Psoas muscle (tissue), 8 donors: ENCODE measurements around the gene YIF1B. TPM values are rescaled to one million over a fixed set of nuclear protein-coding genes. Genes with fewer than 3 reads are reported as not detected.
"Not testable (repeated sequence)": the region's sequence is repeated elsewhere in the genome, so short reads cannot be mapped to it uniquely, and the experiment has no call there.

Experiments used
- ATAC-seq, 4 donors: fragments of 200-7000 bp; cut with Tn5 transposase; one replicate each; pipeline ENCODE4 v1.9.1; 2020; ENCODE audit warnings: moderate library complexity in 3 of 4, mild to moderate bottlenecking in 2 of 4
- DNase-seq, 2 donors: peaks; one replicate each; pipeline ENCODE4 v3.0.0-alpha.2; 2020
- H3K27ac ChIP-seq: fragments of 200-600 bp; one replicate; pipeline ENCODE4 v1.8.0; 2022
- H3K27me3 ChIP-seq, 3 donors: fragments of 200-600 bp in 1 of 3; one replicate each; pipeline versions ENCODE4 v1.6.1 to v1.8.0; 2013 to 2022; ENCODE audit warnings: low read length in 2 of 3, mild to moderate bottlenecking in 2 of 3, moderate library complexity in 1 of 3; ENCODE audit not compliant: insufficient read depth in 3 of 3
- H3K36me3 ChIP-seq, 2 donors: fragments of 200-600 bp in 1 of 2; one replicate each; pipeline versions ENCODE4 v1.6.1 to v1.8.0; 2013 to 2022; ENCODE audit warnings: low read depth in 1 of 2, mild to moderate bottlenecking in 1 of 2, moderate library complexity in 1 of 2; ENCODE audit not compliant: insufficient read depth in 1 of 2
- H3K4me1 ChIP-seq: fragments of 200-600 bp; one replicate; pipeline ENCODE4 v1.8.0; 2022
- H3K4me3 ChIP-seq: fragments of 200-600 bp; one replicate; pipeline ENCODE4 v1.8.0; 2022; ENCODE audit warnings: mild to moderate bottlenecking
- H3K9me3 ChIP-seq: fragments of 200-600 bp; one replicate; pipeline ENCODE4 v1.8.0; 2022
- WGBS, 3 donors: extraction: QIAGEN DNeasy Blood & Tissue Kit; methylation state at CpG; one replicate each; pipeline versions ENCODE4 v1.1.6 to v1.1.7; 2013; 5-methylcytosine and 5-hydroxymethylcytosine counted together
- intact Hi-C, 2 donors: fragments of 100-400 bp; cut with DNase I; formaldehyde crosslinking; loops; one replicate each; pipeline versions ENCODE4 v1.11.0 to v1.14.2; 2022
- polyA plus RNA-seq, 3 donors: library from polyadenylated mRNA; stranded (reverse); fragments of 200-250 nt; gene quantifications; one replicate each; pipeline ENCODE4 v1.2.3, GENCODE V29; 2013
- total RNA-seq, 4 donors: library from RNA; stranded (reverse); fragmentation: NEBNext Ultra II Directional in 2 of 4; extraction: Animal tissue kit (Norgen Biotek cat#: 25700) in 2 of 4; gene quantifications; one replicate each; pipeline versions ENCODE4 v1.2.1 to v1.2.4, GENCODE V29; 2021 to 2023
- TF ChIP-seq, protein P1 (sequence below): fragments of 200-600 bp; IDR thresholded peaks from one replicate; pipeline ENCODE4 v1.8.0; 2022; ENCODE audit warnings: antibody characterized with exemption
- donor health status: healthy with polysubstance abuse.
- donor health status: DM: no; HTN: no; CAD: no; lungs with moderate emphysema.
- donor health status: Bipolar disorder and iron deficiency.
- donor health status: healthy.
- donor health status: DM: yes; HTN: yes; CAD: no.
- donor health status: DM: no; HTN: no; CAD: no.
- donor health status: DM: no; HTN: no; CAD: no.
- donor health status: DM: yes; HTN: yes; CAD: no.

Gene YIF1B
- total and polyA plus RNA-seq, 7 donors = 20.1 to 57.7 (median 27.2) TPM

DNA sequence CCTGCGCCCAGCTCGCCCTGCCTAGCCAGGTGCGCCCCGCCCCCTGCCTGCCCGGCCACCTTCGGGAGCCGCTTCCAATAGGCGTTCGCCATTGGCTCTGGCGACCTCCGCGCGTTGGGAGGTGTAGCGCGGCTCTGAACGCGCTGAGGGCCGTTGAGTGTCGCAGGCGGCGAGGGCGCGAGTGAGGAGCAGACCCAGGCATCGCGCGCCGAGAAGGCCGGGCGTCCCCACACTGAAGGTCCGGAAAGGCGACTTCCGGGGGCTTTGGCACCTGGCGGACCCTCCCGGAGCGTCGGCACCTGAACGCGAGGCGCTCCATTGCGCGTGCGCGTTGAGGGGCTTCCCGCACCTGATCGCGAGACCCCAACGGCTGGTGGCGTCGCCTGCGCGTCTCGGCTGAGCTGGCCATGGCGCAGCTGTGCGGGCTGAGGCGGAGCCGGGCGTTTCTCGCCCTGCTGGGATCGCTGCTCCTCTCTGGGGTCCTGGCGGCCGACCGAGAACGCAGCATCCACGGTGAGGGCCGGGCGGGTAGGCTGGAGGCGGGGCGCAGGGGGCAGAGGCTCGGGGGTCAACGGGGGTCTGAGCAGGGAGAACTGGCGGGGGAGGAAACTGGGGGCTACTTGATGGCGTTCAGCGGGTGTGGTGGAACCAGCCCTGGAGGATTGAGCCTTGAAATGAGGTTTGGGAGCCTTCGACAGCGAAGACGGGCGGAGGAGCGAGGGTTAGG is 51.1 kb downstream of the YIF1B start, which contains the start of gene SPINT2:
Gene SPINT2, plus strand, starts transcription at position 88 of the 727 bp plus-strand sequence. Its CDS starts 320 bp downstream, at position 408.
- intact Hi-C loops = no loop called here
- Histone ChIP-seq H3K27ac (no peak within 1 kb of the TSS), H3K9me3 (no peaks in the 10 kb centered on the region), H3K4me3 (peak within 1 kb of the TSS; percentile 62), H3K36me3 (no peaks in the 10 kb centered on the region), H3K4me1 (peaks cover 8% of the 10 kb centered on the region), H3K27me3 (peaks cover 0 to 22% (median 7%) of the 10 kb centered on the region in 3 donors)
- 15 to 16% (median 16%) methylated on average over 56 to 78 of the region's 78 CpGs for WGBS, 3 donors
- ATAC-seq (peak in 3 of 4 donors; percentile 15 to 45 (median 21)), DNase-seq (peak in 1 of 2 donors; percentile 55)
- TF ChIP-seq, protein P1, sequence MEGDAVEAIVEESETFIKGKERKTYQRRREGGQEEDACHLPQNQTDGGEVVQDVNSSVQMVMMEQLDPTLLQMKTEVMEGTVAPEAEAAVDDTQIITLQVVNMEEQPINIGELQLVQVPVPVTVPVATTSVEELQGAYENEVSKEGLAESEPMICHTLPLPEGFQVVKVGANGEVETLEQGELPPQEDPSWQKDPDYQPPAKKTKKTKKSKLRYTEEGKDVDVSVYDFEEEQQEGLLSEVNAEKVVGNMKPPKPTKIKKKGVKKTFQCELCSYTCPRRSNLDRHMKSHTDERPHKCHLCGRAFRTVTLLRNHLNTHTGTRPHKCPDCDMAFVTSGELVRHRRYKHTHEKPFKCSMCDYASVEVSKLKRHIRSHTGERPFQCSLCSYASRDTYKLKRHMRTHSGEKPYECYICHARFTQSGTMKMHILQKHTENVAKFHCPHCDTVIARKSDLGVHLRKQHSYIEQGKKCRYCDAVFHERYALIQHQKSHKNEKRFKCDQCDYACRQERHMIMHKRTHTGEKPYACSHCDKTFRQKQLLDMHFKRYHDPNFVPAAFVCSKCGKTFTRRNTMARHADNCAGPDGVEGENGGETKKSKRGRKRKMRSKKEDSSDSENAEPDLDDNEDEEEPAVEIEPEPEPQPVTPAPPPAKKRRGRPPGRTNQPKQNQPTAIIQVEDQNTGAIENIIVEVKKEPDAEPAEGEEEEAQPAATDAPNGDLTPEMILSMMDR = no peak

DNA sequence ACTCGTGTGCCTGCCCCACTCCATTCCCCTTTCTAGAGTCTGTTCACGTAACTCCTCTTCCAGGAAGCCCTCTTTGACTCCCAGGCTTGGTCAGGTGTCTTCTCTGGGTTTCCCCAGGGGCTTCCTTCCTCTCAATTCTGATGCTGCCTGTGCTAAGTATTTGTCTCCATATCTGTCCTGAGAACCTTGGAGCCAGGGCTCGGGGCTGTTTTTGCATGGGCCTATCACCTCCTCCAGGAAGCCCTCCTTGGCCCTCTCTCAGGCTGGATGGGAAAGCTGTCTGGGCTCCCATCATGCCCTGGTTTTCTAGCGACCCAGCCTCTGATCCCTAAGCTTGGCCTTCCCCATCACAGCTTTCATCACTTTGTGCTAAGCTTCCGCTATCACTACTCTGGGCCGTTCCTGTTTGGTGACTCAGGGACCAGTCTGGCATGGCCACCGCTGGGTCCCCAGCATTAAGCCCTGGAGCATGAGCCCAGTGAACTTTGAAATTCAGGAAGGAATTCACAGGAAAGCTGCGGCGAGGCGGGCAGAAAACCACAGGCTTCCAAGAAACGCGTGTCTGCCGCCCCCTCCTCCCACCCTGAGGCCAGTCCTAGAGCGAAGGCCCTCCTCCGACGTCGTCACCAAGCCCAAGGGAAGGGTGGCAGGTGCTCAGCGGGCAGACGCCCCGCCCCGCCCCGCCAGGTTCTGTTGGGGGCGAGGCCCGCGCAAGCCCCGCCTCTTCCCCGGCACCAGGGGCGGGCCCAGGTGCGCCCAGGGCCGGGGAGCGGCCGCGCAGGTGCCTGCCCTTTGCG is 51.9 kb downstream of the YIF1B start:
- intact Hi-C loops = no loop called here
- Histone ChIP-seq H3K36me3 (no peaks in the 10 kb centered on the region), H3K4me1 (peaks cover 8% of the 10 kb centered on the region), H3K9me3 (no peaks in the 10 kb centered on the region), H3K4me3 (peak overlapping the region; percentile 62), H3K27ac (no peak overlapping the region), H3K27me3 (peaks cover 0 to 22% (median 7%) of the 10 kb centered on the region in 3 donors)
- DNase-seq (peak in 1 of 2 donors; percentile 51), ATAC-seq (peak; percentile 24 to 51 (median 33))
- WGBS, 3 donors = 10 to 21% (median 18%) methylated on average over 20 to 34 of the region's 34 CpGs
- TF ChIP-seq, protein P1 = no peak

DNA sequence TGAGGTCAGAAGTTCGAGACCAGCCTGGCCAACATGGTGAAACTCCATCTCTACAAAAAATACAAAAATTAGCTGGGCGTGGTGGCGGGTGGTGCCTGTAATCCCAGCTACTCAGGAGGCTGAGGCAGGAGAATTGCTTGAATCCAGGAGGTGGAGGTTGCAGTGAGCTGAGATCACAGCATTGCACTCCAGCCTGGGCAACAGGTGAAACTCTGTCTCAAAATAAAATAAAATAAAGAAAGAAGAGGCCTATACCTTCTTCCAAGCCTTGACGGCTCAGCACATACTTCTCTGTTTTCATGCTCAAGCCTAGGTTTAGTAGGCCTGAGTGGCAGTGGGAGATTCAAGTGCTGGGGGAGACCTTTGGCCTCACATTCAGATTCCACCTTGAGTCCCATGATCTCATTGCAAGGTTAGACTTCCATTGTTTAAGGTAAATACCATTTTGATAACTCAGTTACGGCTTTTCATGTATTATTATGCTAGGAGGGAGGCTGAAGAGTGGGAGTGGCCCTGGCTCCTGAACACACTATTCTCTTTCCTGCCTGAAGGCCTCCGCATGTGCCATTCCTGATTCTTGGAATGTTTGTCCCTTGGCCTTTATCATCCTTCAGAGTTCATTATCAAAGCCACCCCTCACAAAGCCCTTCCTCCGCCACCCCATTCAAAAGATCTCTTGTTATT is 53.0 kb downstream of the YIF1B start:
- WGBS, 3 donors = 95 to 97% (median 97%) methylated on average over 7 of the region's 7 CpGs
- Histone ChIP-seq H3K27ac (no peak overlapping the region), H3K4me1 (peaks cover 8% of the 10 kb centered on the region), H3K36me3 (no peaks in the 10 kb centered on the region), H3K27me3 (peaks cover 0 to 25% (median 7%) of the 10 kb centered on the region in 3 donors), H3K4me3 (no peak overlapping the region), H3K9me3 (no peaks in the 10 kb centered on the region)
- intact Hi-C loops = no loop called here
- no peak for DNase-seq
- ATAC-seq = no peak
- TF ChIP-seq, protein P1 = no peak

DNA sequence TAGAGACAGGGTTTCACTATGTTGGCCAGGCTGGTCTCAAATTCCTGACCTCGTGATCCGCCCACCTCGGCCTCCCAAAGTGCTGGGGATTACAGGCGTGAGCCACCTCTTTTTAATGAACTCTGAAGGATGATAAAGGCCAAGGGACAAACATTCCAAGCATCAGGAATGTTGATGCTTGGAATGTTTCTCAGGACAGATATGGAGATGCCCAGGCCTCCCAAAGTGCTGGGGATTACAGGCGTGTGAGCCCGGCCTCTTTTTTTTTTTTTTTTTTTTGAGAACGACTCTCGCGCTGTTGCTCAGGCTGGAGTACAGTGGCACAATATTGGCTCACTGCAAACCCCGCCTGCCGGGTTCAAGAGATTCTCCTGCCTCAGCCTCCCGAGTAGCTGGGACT is 53.8 kb downstream of the YIF1B start:
- H3K36me3 ChIP-seq, ATAC-seq, intact Hi-C loops, DNase-seq, H3K4me1 ChIP-seq, H3K27ac ChIP-seq, H3K9me3 ChIP-seq, H3K4me3 ChIP-seq: not testable (repeated sequence)
- WGBS, 3 donors = 86 to 95% (median 92%) methylated on average over 12 of the region's 12 CpGs
- H3K27me3 ChIP-seq = peaks cover 0 to 33% (median 7%) of the 10 kb centered on the region in 3 donors
